Testis (tissue), 3 donors: Measurements from ENCODE around the gene CATSPER1. TPM values are rescaled to one million over a fixed set of nuclear protein-coding genes. Genes with fewer than 3 reads are reported as not detected.

Experiments
- DNase-seq: peaks from one replicate; pipeline ENCODE4 v3.0.0-alpha.2; 2019
- H3K27ac ChIP-seq, 2 donors: fragments of 200-600 bp; sonication (generic); one replicate each; pipeline ENCODE4 v1.5.1; 2019
- H3K27me3 ChIP-seq: fragments of 200-600 bp; sonication (generic); one replicate; pipeline ENCODE4 v1.5.1; 2019
- H3K36me3 ChIP-seq: fragments of 200-600 bp; sonication (generic); one replicate; pipeline ENCODE4 v1.5.1; 2017; ENCODE audit warnings: low read depth; ENCODE audit errors: missing control alignments
- H3K4me1 ChIP-seq: fragments of 200-600 bp; sonication (generic); one replicate; pipeline ENCODE4 v1.5.1; 2019
- H3K4me3 ChIP-seq, 2 donors: fragments of 200-600 bp; sonication (generic); one replicate each; pipeline ENCODE4 v1.5.1; 2017 to 2019
- H3K9me3 ChIP-seq: fragments of 200-600 bp; sonication (generic); one replicate; pipeline ENCODE4 v1.5.1; 2017
- POLR2A ChIP-seq: fragments of 450-650 bp; IDR thresholded peaks from one replicate; pipeline ENCODE4 v1.6.1; 2017; ENCODE audit warnings: antibody characterized with exemption, mild to moderate bottlenecking, moderate library complexity
- WGBS, 2 donors: methylation state at CpG; one replicate each; pipeline ENCODE4 v1.1.5; 2018; 5-methylcytosine and 5-hydroxymethylcytosine counted together
- intact Hi-C: fragments of 100-400 bp; cut with DNase I; formaldehyde crosslinking; loops from one replicate; pipeline ENCODE4 v1.15.1; 2023; ENCODE audit warnings: low total_unique reads
- polyA plus RNA-seq: library from polyadenylated mRNA; stranded (reverse); fragments of 350-450 nt; fragmentation: Illumina TruSeq; extraction: RNeasy Lipid Tissue Mini Kit (QIAGEN cat#74804); gene quantifications from one replicate; pipeline ENCODE4 v1.2.3, GENCODE V29; 2014; ENCODE audit warnings: low read depth, low replicate concordance; ENCODE audit not compliant: insufficient read depth
- total RNA-seq, 2 donors: library from RNA; depleted of rRNA; stranded (reverse); fragments of >200 nt; gene quantifications; one replicate each; pipeline ENCODE4 v1.2.3, GENCODE V29; 2016
- TF ChIP-seq, protein P1 (sequence below), 3 experiments: fragments of 450-650 bp in 2 of 3; fragments of 200-600 bp in 1 of 3; sonication (generic) in 1 of 3; IDR thresholded peaks; one replicate each; pipeline ENCODE4 v1.5.1; 2016 to 2019; ENCODE audit warnings: antibody characterized with exemption in 3 of 3, mild to moderate bottlenecking in 2 of 3, moderate library complexity in 1 of 3

Gene CATSPER1
- total and polyA plus RNA-seq, 3 donors from 2014 or later: 8.9 to 33.7 (median 12.5) TPM

DNA sequence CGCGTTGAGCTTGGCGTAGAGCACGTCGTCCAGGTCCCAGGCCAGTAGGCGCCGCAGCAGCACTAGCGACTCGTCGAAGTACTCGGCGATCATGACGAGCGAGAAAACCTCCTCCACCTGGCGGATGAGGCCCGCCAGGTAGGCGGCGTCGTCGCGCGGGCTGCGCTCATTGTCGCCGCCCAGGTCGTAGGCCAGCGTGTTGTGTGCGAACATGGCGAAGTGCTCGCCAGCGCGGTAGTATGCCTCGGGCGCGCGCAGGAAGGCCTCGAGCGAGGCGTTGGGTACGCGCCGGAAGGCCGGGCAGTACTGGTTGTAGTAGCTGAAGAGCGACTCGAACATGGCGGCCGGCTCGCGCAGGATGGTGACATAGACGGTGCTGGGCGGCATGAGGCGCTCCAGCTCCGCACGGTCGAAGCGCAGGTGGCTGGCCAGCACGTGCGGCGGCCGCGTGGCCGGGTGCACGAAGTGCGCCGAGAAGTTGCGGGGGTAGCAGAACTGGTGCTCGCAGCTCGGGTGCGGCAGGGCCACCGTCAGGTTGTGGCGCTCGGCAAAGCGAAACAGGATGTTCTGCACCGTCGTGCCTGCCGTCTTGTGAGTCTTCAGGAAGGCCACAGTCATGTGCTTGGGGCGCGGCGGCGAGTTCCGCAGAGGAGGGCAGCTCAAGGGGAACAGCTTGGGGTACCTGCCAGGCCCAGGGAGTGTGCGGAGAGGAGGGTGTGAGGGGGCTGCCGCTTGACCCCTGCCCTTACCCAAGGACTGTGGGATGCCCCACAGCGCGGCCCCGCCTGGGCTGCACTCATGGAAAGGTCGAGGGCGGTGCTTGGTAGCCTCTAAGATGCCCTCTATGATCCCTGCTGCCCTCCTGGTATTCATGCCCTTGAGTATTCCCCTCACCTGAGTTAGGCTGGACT, 17.0 kb upstream of the CATSPER1 start:
- no peaks in the 10 kb centered on the region for H3K36me3 ChIP-seq
- H3K27ac ChIP-seq: peak overlapping the region in 1 of 2 donors; percentile 30
- peak overlapping the region; percentile 41 to 58 for H3K4me3 ChIP-seq
- 87 to 88% methylated on average over 85 to 88 of the region's 88 CpGs for WGBS, 2 donors
- DNase-seq: peak; percentile 61
- intact Hi-C loops: no loop called here
- H3K4me1 ChIP-seq: no peaks in the 10 kb centered on the region
- no peak for TF ChIP-seq POLR2A
- TF ChIP-seq, protein P1, sequence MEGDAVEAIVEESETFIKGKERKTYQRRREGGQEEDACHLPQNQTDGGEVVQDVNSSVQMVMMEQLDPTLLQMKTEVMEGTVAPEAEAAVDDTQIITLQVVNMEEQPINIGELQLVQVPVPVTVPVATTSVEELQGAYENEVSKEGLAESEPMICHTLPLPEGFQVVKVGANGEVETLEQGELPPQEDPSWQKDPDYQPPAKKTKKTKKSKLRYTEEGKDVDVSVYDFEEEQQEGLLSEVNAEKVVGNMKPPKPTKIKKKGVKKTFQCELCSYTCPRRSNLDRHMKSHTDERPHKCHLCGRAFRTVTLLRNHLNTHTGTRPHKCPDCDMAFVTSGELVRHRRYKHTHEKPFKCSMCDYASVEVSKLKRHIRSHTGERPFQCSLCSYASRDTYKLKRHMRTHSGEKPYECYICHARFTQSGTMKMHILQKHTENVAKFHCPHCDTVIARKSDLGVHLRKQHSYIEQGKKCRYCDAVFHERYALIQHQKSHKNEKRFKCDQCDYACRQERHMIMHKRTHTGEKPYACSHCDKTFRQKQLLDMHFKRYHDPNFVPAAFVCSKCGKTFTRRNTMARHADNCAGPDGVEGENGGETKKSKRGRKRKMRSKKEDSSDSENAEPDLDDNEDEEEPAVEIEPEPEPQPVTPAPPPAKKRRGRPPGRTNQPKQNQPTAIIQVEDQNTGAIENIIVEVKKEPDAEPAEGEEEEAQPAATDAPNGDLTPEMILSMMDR (IDR thresholded peaks at IDR 0.05): no peak
- H3K9me3 ChIP-seq: no peaks in the 10 kb centered on the region
- no peaks in the 10 kb centered on the region for H3K27me3 ChIP-seq

DNA sequence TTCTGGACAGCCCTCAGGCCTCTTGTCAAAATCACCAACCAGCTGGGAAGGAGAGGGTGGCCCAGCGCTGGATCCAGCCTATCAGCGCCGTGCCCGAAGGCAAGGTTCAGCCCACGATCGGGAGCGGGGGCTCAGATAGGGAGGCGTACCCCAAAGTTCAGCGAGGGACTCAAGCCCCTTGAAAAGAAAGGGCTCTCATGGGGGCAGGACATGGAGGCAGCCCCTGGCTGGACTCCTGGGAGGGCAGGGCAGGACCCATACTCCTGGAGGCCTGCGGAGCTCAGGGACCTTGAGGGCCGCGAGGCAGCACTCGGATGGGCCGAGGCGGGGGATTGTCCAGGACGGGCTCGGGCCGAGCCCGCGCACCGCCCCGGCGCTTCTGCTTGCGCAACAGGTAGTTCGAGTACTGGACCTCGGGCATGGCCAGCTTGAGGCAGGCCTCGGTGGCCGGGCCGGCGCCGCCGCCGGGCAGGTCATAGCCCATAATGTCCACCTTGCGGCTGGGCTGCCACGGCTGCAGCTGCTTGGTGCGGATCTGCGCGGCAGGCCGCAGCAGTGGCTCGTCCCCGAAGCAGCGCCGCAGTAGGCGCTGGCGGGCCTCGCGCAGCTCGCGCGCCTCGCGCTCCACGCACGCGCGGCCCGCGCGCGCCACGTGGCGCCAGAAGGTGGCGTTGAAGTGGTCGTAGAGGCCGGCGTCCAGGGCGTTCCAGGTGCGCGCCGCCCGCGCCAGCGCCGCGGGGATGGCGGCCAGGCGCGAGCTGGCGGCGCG, 16.1 kb upstream of the CATSPER1 start:
- TF ChIP-seq POLR2A: no peak
- TF ChIP-seq, protein P1 (IDR thresholded peaks at IDR 0.05): no peak
- no peaks in the 10 kb centered on the region for H3K4me1 ChIP-seq
- intact Hi-C loops: no loop called here
- DNase-seq: peak; percentile 55
- H3K9me3 ChIP-seq: no peaks in the 10 kb centered on the region
- H3K27ac ChIP-seq: no peak overlapping the region
- H3K4me3 ChIP-seq: peak overlapping the region; percentile 41 to 58
- no peaks in the 10 kb centered on the region for H3K36me3 ChIP-seq
- WGBS, 2 donors: 78 to 88% methylated on average over 53 to 81 of the region's 81 CpGs
- H3K27me3 ChIP-seq: no peaks in the 10 kb centered on the region

GRCh38 chr11:66039765-66040164, 13.5 kb upstream of the CATSPER1 start:
- 79 to 89% methylated on average over 3 of the region's 3 CpGs for WGBS, 2 donors
- no peak overlapping the region for H3K4me3 ChIP-seq
- H3K4me1 ChIP-seq: no peaks in the 10 kb centered on the region
- intact Hi-C loops: no loop called here
- DNase-seq: no peak
- no peaks in the 10 kb centered on the region for H3K36me3 ChIP-seq
- TF ChIP-seq, protein P1 (IDR thresholded peaks at IDR 0.05): no peak
- H3K9me3 ChIP-seq: no peaks in the 10 kb centered on the region
- H3K27ac ChIP-seq: no peak overlapping the region
- no peaks in the 10 kb centered on the region for H3K27me3 ChIP-seq

- 77 to 90% methylated on average over 3 of the region's 3 CpGs for WGBS, 2 donors
- Histone ChIP-seq H3K36me3 (no peaks in the 10 kb centered on the region), H3K4me3 (no peak overlapping the region), H3K27me3 (no peaks in the 10 kb centered on the region), H3K27ac (no peak overlapping the region), H3K9me3 (no peaks in the 10 kb centered on the region), H3K4me1 (no peaks in the 10 kb centered on the region)
- no peak for DNase-seq
- intact Hi-C loops: no loop called here
- no peak for TF ChIP-seq POLR2A
- TF ChIP-seq, protein P1 (IDR thresholded peaks at IDR 0.05): no peak
Measured at GRCh38 chr11:66037327-66037726, 11.0 kb upstream of the CATSPER1 start.
